HCT116 (cell line): ENCODE data around the gene COL23A1.

Experiments
- CTCF ChIP-seq, 3 experiments: fragments of 200-600 bp in 1 of 3; sonication (generic) in 1 of 3; IDR thresholded peaks in 2 of 3; conservative IDR thresholded peaks in 1 of 3; 2 replicates each; pipeline ENCODE4 v1.5.1; 2012 to 2017; ENCODE audit warnings: low read depth in 2 of 3, low read length in 2 of 3, antibody characterized with exemption in 1 of 3, borderline replicate concordance in 1 of 3, control low read depth in 1 of 3, mild to moderate bottlenecking in 1 of 3, mixed read lengths in 1 of 3, mixed run types in 1 of 3, moderate library complexity in 1 of 3; ENCODE audit not compliant: insufficient read depth in 1 of 3
- EGR1 ChIP-seq: IDR thresholded peaks from 2 replicates; pipeline ENCODE4 v1.6.1; 2012; ENCODE audit warnings: low read depth
- ELF1 ChIP-seq: IDR thresholded peaks from 2 replicates; pipeline ENCODE4 v1.6.1; 2012; ENCODE audit warnings: low read depth, borderline replicate concordance
- EZH2 ChIP-seq: fragments of 200-600 bp; sonication (generic); IDR thresholded peaks from 2 replicates; pipeline ENCODE4 v1.6.1; 2017; ENCODE audit warnings: antibody characterized with exemption, mixed run types
- EZH2phosphoT487 ChIP-seq: fragments of 200-600 bp; IDR thresholded peaks from 2 replicates; pipeline ENCODE4 v1.6.1; 2018; ENCODE audit warnings: antibody characterized with exemption, borderline replicate concordance
- POLR2A ChIP-seq: IDR thresholded peaks from 2 replicates; pipeline ENCODE4 v1.7.0; 2011; ENCODE audit warnings: borderline replicate concordance; ENCODE audit not compliant: insufficient read depth, insufficient read length; ENCODE audit errors: extremely low read depth
- POLR2AphosphoS5 ChIP-seq: IDR thresholded peaks from 2 replicates; pipeline ENCODE4 v1.6.1; 2011; ENCODE audit warnings: mild to moderate bottlenecking, low read depth, low read length, moderate library complexity
- RAD21 ChIP-seq: IDR thresholded peaks from 2 replicates; pipeline ENCODE4 v1.6.1; 2012; ENCODE audit warnings: low read depth, mild to moderate bottlenecking
- REST ChIP-seq: IDR thresholded peaks from 2 replicates; pipeline ENCODE4 v1.6.1; 2012; ENCODE audit warnings: low read depth
- SRF ChIP-seq: IDR thresholded peaks from 2 replicates; pipeline ENCODE4 v1.6.1; 2012; ENCODE audit warnings: low read depth
- YY1 ChIP-seq: IDR thresholded peaks from 2 replicates; pipeline ENCODE4 v1.6.1; 2011; ENCODE audit warnings: low read length, low read depth, moderate library complexity, mild to moderate bottlenecking; ENCODE audit not compliant: insufficient replicate concordance; ENCODE audit errors: extremely low read depth

- TF ChIP-seq EGR1 (no peak), CTCF (IDR thresholded peaks at IDR 0.05 in 2 of 3, conservative IDR thresholded peaks at IDR 0.05 in 1 of 3; ENCODE audit: borderline replicate concordance in 1 of 3, insufficient read depth in 1 of 3, low read depth in 2 of 3, low read length in 2 of 3) (no peak), RAD21 (no peak), EZH2 (no peak), EZH2phosphoT487 (no peak), POLR2A (no peak), POLR2AphosphoS5 (no peak), ELF1 (no peak), SRF (no peak), YY1 (no peak), REST (no peak)
Observed at GRCh38 chr5:178377583-178378270, 212.5 kb downstream of the COL23A1 start.
